HepG2 (cell line): ENCODE measurements around the gene PARP15. TPM values are rescaled to one million over a fixed set of nuclear protein-coding genes. Genes with fewer than 3 reads are reported as not detected.

Experiments
- ATAC-seq: fragments of 200-7000 bp; cut with Tn5 transposase; 3 replicates; pipeline ENCODE4 v1.9.1; 2020; ENCODE audit warnings: mild to moderate bottlenecking, moderate library complexity
- BruUV-seq: library from RNA; stranded (reverse); fragments of 400-500 nt; replicated peaks from 2 replicates; lab custom pipeline; 2021; lab: Mats Ljungman, UMichigan
- CTCF ChIA-PET: fragments of 300-600 bp; formaldehyde crosslinking; extraction: SDS; loops from one replicate; lab custom pipeline; 2021; ENCODE audit warnings: low total read pairs, inconsistent platforms, low intra/inter-chr PET ratio; lab: Yijun Ruan, JAX
- POLR2A ChIA-PET: fragments of 350-600 bp; sonication (Branson Sonifier 250); formaldehyde crosslinking; loops from one replicate; lab custom pipeline; 2020; ENCODE audit warnings: antibody characterized with exemption, inconsistent platforms; lab: Yijun Ruan, JAX
- DNase-seq: peaks from one replicate; pipeline ENCODE4 v3.0.0-alpha.2; 2015; ENCODE audit warnings: low spot score
- FAIRE-seq: peaks from 3 replicates; lab custom pipeline; 2011; peaks lifted over from hg19 to GRCh38; lab: Jason Lieb, UNC
- H2AFZ ChIP-seq: one replicate; pipeline ENCODE4 v1.6.1; 2011; ENCODE audit warnings: low read length, inconsistent platforms
- H3K27ac ChIP-seq: fragments of 300-600 bp; 3 replicates; pipeline ENCODE4 v1.8.0; 2011; ENCODE audit warnings: mixed run types, mild to moderate bottlenecking, mixed read lengths, low read length, inconsistent platforms; ENCODE audit not compliant: insufficient read depth; ENCODE audit errors: extremely low read length
- H3K27me3 ChIP-seq, 2 experiments: fragments of 200-600 bp in 1 of 2; 2 replicates in 1 of 2; 3 replicates in 1 of 2; pipeline versions ENCODE4 v1.6.0 to v1.8.0; 2011; ENCODE audit warnings: low read length in 2 of 2, mild to moderate bottlenecking in 2 of 2, moderate library complexity in 2 of 2, inconsistent platforms in 1 of 2; ENCODE audit not compliant: insufficient read depth in 2 of 2, control insufficient read depth in 1 of 2
- H3K36me3 ChIP-seq, 2 experiments: fragments of 200-600 bp in 1 of 2; replicated peaks in 1 of 2; 2 replicates in 1 of 2; 3 replicates in 1 of 2; pipeline versions ENCODE4 v1.5.1 to v1.8.0; 2011; ENCODE audit warnings: low read length in 2 of 2, inconsistent platforms in 1 of 2; ENCODE audit not compliant: insufficient read depth in 2 of 2, control insufficient read depth in 1 of 2
- H3K4me1 ChIP-seq: 2 replicates; pipeline ENCODE4 v1.5.1; 2012; ENCODE audit warnings: low read length, inconsistent platforms; ENCODE audit not compliant: insufficient read depth
- H3K4me2 ChIP-seq: 2 replicates; pipeline ENCODE4 v1.6.0; 2011; ENCODE audit warnings: low read depth, low read length, inconsistent platforms
- H3K4me3 ChIP-seq, 3 experiments: fragments of 200-600 bp in 1 of 3; sonication (generic), shearing (Covaris generic) in 1 of 3; replicated peaks in 1 of 3; 2 replicates each; pipeline ENCODE4 v1.5.1; 2011 to 2016; ENCODE audit warnings: low read length in 3 of 3, inconsistent platforms in 2 of 3, low read depth in 2 of 3, mild to moderate bottlenecking in 2 of 3, control low read depth in 1 of 3, mixed read lengths in 1 of 3; ENCODE audit not compliant: insufficient read depth in 1 of 3
- H3K79me2 ChIP-seq: one replicate; pipeline ENCODE4 v1.6.1; 2011; ENCODE audit warnings: low read length, inconsistent platforms; ENCODE audit not compliant: insufficient read depth
- H3K9ac ChIP-seq: 2 replicates; pipeline ENCODE4 v1.6.0; 2011; ENCODE audit warnings: mild to moderate bottlenecking, low read depth, low read length, inconsistent platforms; ENCODE audit not compliant: insufficient read depth
- H3K9me3 ChIP-seq: 2 replicates; pipeline ENCODE4 v1.5.1; 2012; ENCODE audit warnings: mild to moderate bottlenecking, low read length
- H4K20me1 ChIP-seq: 2 replicates; pipeline ENCODE4 v1.6.0; 2011; ENCODE audit warnings: inconsistent platforms, mild to moderate bottlenecking, low read length, moderate library complexity; ENCODE audit not compliant: insufficient read depth
- GLI4 ChIP-seq: sonication (generic); formaldehyde crosslinking; IDR thresholded peaks from 2 replicates; pipeline ENCODE4 v1.5.1; 2020; ENCODE audit warnings: missing genetic modification reagents, mild to moderate bottlenecking, moderate library complexity, borderline replicate concordance
- GTF3A ChIP-seq: sonication (generic); formaldehyde crosslinking; conservative IDR thresholded peaks from 2 replicates; pipeline ENCODE4 v1.4.0; 2020; ENCODE audit warnings: mild to moderate bottlenecking, missing genetic modification reagents
- PRDM15 ChIP-seq: sonication (generic); formaldehyde crosslinking; IDR thresholded peaks from 2 replicates; pipeline ENCODE4 v1.4.0; 2020; ENCODE audit warnings: missing genetic modification reagents
- RCOR2 ChIP-seq: IDR thresholded peaks from 2 replicates; pipeline ENCODE4 v1.6.1; 2016; ENCODE audit warnings: missing biosample characterization, missing genetic modification reagents
- SP2 ChIP-seq: sonication (generic); formaldehyde crosslinking; IDR thresholded peaks from 2 replicates; pipeline ENCODE4 v1.5.1; 2020; ENCODE audit warnings: mild to moderate bottlenecking, missing genetic modification reagents
- TFE3 ChIP-seq: IDR thresholded peaks from 2 replicates; pipeline ENCODE4 v1.6.1; 2016
- ZNF616 ChIP-seq: sonication (generic); formaldehyde crosslinking; IDR thresholded peaks from 2 replicates; pipeline ENCODE4 v1.5.0; 2020; ENCODE audit warnings: low read depth, mild to moderate bottlenecking, missing genetic modification reagents
- ZSCAN9 ChIP-seq: IDR thresholded peaks from 2 replicates; pipeline ENCODE4 v1.6.1; 2016; ENCODE audit warnings: borderline replicate concordance
- WGBS: methylation state at CpG from one replicate; pipeline ENCODE4 v1.1.6; 2017; ENCODE audit warnings: low lambda C conversion rate; 5-methylcytosine and 5-hydroxymethylcytosine counted together
- in situ Hi-C: cut with HindIII; loops from 2 replicates; pipeline ENCODE4 v1.10.0; 2017; ENCODE audit warnings: low pct_unique_long_range_greater_than_20kb; ENCODE audit not compliant: extremely low pct_ligation_motif_present
- intact Hi-C: fragments of 100-400 bp; cut with micrococcal nuclease; formaldehyde crosslinking; loops from one replicate; pipeline ENCODE4 v1.10.0; 2022; ENCODE audit not compliant: unreplicated experiment
- polyA plus RNA-seq, 8 experiments: library from polyadenylated mRNA; depleted of rRNA in 3 of 8; stranded (reverse) in 7 of 8; unstranded in 1 of 8; fragments of >200 nt; fragmentation: Illumina TruSeq in 4 of 8; extraction: Trizol in 4 of 8; gene quantifications; 2 replicates each; pipeline versions ENCODE4 v1.2.1 to v1.2.3, GENCODE V29; 2011 to 2016; ENCODE audit warnings: low read depth in 4 of 8, missing spikeins in 1 of 8, mixed read lengths in 1 of 8; ENCODE audit not compliant: insufficient read depth in 1 of 8
- total RNA-seq, 5 experiments: library from RNA; depleted of rRNA; stranded (reverse); fragments of >200 nt; fragmentation: Illumina TruSeq; extraction: Trizol; gene quantifications; 2 replicates each; pipeline ENCODE4 v1.2.3, GENCODE V29; 2016; ENCODE audit warnings: low read depth in 1 of 5
- TF ChIP-seq, protein P1 (sequence below): sonication (generic); formaldehyde crosslinking; IDR thresholded peaks from 2 replicates; pipeline ENCODE4 v1.8.0; 2023; ENCODE audit warnings: mild to moderate bottlenecking, missing genetic modification reagents
- TF ChIP-seq, protein P2 (sequence below): sonication (generic); formaldehyde crosslinking; IDR thresholded peaks from 2 replicates; pipeline ENCODE4 v1.4.0; 2020; ENCODE audit warnings: missing genetic modification reagents, mild to moderate bottlenecking, borderline replicate concordance

PARP15 gene
- total and polyA plus RNA-seq, 2 of the 13 experiments (the other 11 are each of a cell fraction or from before 2014, with no cell fraction given), result 0.02 TPM; not detected in 1

DNA sequence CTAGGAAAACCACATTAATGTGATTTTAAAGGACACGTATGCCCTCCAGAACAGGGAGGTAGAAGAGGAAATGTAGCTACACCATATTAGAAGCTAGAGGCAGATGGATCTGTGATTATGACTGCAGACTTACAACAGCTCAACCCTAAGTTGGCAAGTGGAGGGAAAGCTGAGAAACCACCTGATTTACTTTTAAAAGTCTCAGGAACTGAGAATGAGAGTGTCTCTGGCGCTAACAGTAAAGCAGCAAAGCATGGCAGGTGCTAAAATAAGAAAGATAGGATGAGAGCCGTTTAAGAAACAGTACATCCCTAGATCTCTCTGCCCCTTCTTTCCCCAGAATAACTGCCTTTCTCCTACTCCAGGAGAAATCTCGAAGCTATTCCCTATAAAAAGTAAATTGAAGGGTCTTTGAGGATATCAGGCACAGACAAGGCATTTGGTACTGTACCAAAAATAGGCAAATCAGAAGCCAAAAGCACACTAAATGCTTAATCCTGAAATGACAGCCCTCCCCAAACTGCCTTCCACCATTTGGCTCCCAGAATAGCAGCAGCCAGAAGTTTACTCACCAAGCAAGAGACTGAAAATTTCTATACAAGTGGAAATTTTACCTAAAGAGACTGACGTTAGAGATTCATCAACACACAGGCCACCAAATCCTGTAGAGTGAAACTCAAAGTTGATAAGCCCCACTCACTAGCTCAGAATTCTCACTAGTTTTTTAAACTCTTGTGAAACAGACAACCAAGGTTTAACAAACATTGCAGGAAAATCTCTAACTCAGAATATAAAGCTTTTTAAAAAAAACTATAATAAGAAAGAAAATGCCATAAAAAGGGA is 68.9 kb downstream of the PARP15 start:
- Histone ChIP-seq H3K79me2 (no peaks in the 10 kb centered on the region), H3K4me1 (peaks cover 7% of the 10 kb centered on the region), H3K27me3 (peaks cover 4 to 50% of the 10 kb centered on the region in 2 experiments; a peak in 4 of 5 replicates), H3K4me2 (no peak overlapping the region), H4K20me1 (peaks cover 11% of the 10 kb centered on the region), H3K4me3 (no peak overlapping the region), H3K9ac (no peak overlapping the region), H3K27ac (no peak overlapping the region), H3K9me3 (no peaks in the 10 kb centered on the region), H3K36me3 (no peaks in the 10 kb centered on the region), H2AFZ (no peak overlapping the region)
- ATAC-seq (no peak), DNase-seq (no peak), FAIRE-seq (no peak)
- intact Hi-C loops, result no loop called here
- CTCF ChIA-PET, result no interaction called here
- POLR2A ChIA-PET, result no interaction called here
- in situ Hi-C loops, result no loop called here
- TF ChIP-seq ZNF616 (CRISPR knock-in tag) (no peak), GLI4 (CRISPR knock-in tag) (no peak), SP2 (CRISPR knock-in tag) (no peak), TFE3 (CRISPR knock-in tag) (no peak), ZSCAN9 (CRISPR knock-in tag) (no peak), PRDM15 (CRISPR knock-in tag) (no peak), GTF3A (CRISPR knock-in tag) (no peak), RCOR2 (CRISPR knock-in tag) (no peak)
- TF ChIP-seq, protein P1, sequence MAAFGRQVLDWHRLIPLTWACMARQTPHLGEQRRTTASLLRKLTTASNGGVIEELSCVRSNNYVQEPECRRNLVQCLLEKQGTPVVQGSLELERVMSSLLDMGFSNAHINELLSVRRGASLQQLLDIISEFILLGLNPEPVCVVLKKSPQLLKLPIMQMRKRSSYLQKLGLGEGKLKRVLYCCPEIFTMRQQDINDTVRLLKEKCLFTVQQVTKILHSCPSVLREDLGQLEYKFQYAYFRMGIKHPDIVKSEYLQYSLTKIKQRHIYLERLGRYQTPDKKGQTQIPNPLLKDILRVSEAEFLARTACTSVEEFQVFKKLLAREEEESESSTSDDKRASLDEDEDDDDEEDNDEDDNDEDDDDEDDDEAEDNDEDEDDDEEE, result no peak
- TF ChIP-seq, protein P2, sequence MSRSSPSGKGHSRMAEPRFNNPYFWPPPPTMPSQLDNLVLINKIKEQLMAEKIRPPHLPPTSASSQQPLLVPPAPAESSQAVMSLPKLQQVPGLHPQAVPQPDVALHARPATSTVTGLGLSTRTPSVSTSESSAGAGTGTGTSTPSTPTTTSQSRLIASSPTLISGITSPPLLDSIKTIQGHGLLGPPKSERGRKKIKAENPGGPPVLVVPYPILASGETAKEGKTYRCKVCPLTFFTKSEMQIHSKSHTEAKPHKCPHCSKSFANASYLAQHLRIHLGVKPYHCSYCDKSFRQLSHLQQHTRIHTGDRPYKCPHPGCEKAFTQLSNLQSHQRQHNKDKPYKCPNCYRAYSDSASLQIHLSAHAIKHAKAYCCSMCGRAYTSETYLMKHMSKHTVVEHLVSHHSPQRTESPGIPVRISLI, result no peak
- 38% methylated on average over 5 of the region's 5 CpGs for WGBS
- BruUV-seq, result no TSS peak
